Fibroblast of the aortic adventitia (primary cell): ENCODE results near the gene SLC22A31. TPM values are rescaled to one million over a fixed set of nuclear protein-coding genes. Genes with fewer than 3 reads are reported as not detected.

Experiments used
- DNase-seq: peaks from one replicate; pipeline ENCODE4 v3.0.0-alpha.2; 2010; ENCODE audit warnings: low read depth
- H3K4me3 ChIP-seq: 2 replicates; pipeline ENCODE4 v1.5.1; 2011; ENCODE audit warnings: low read depth, mild to moderate bottlenecking, control low read depth, low read length, moderate library complexity
- CTCF ChIP-seq: IDR thresholded peaks from 2 replicates; pipeline ENCODE4 v1.5.1; 2011; ENCODE audit warnings: mild to moderate bottlenecking, low read length, control low read depth, inconsistent platforms; ENCODE audit not compliant: insufficient read depth
- total RNA-seq: library from RNA; depleted of rRNA; stranded (reverse); fragments of >200 nt; gene quantifications from 2 replicates; pipeline ENCODE4 v1.2.3, GENCODE V29; 2012; ENCODE audit warnings: low replicate concordance

SLC22A31 gene
- total RNA-seq, 1 donor, result not detected

- no peak for TF ChIP-seq CTCF
- no peak for DNase-seq
- H3K4me3 ChIP-seq, result no peak overlapping the region
Measured at GRCh38 chr16:89230255-89230654, 29.9 kb upstream of the SLC22A31 start.

GRCh38 chr16:89224665-89225064 is 24.3 kb upstream of the SLC22A31 start:
- no peak for DNase-seq
- no peak for TF ChIP-seq CTCF
- H3K4me3 ChIP-seq, result no peak overlapping the region

- no peak overlapping the region for H3K4me3 ChIP-seq
- DNase-seq, result no peak
- no peak for TF ChIP-seq CTCF
Measured at GRCh38 chr16:89222931-89223330, 22.6 kb upstream of the SLC22A31 start.

GRCh38 chr16:89221604-89222003 is 21.3 kb upstream of the SLC22A31 start:
- no peak overlapping the region for H3K4me3 ChIP-seq
- no peak for DNase-seq
- no peak for TF ChIP-seq CTCF

- no peak for DNase-seq
- H3K4me3 ChIP-seq, result no peak overlapping the region
- TF ChIP-seq CTCF, result no peak
Measured at GRCh38 chr16:89219365-89219764, 19.0 kb upstream of the SLC22A31 start.

- peak; percentile 76 for DNase-seq
- no peak for TF ChIP-seq CTCF
- peak within 1 kb of the TSS; percentile 87 for H3K4me3 ChIP-seq
Measured at GRCh38 chr16:89217388-89218191, 17.3 kb upstream of the SLC22A31 start, which contains the start of gene ZNF778. ZNF778 (plus strand) TSS chr16:89217703; CDS start chr16:89221128, 3,425 bp downstream.

GRCh38 chr16:89217138-89217387 is 16.7 kb upstream of the SLC22A31 start:
- TF ChIP-seq CTCF, result no peak
- DNase-seq, result no peak
- H3K4me3 ChIP-seq, result peak overlapping the region; percentile 87
